ENCODE data around the gene DEK. TPM values are rescaled to one million over a fixed set of nuclear protein-coding genes. Genes with fewer than 3 reads are reported as not detected.

The DEK gene
- total and polyA plus RNA-seq, 2 of the 13 experiments (the other 11 are each of a cell fraction or from before 2014, with no cell fraction given) = 53.2 to 276 TPM

GRCh38 chr6:18265787-18266522 lies 1.6 kb upstream of the DEK start (continued):
- 0 out of 2 replicates have a peak, but pooled peaks have one; percentile 15 for TF ChIP-seq ZMYM3 (CRISPR knock-in tag; IDR thresholded peaks at IDR 0.05)
- TF ChIP-seq POLR2AphosphoS2 (IDR thresholded peaks at IDR 0.05; ENCODE audit: low read depth, low read length) = no peak
- no peak for TF ChIP-seq ZNF432 (CRISPR knock-in tag; IDR thresholded peaks at IDR 0.05; ENCODE audit: borderline replicate concordance)
- no peak for TF ChIP-seq KAT7 (CRISPR knock-in tag; IDR thresholded peaks at IDR 0.05; ENCODE audit: borderline replicate concordance)
- TF ChIP-seq, protein P1, sequence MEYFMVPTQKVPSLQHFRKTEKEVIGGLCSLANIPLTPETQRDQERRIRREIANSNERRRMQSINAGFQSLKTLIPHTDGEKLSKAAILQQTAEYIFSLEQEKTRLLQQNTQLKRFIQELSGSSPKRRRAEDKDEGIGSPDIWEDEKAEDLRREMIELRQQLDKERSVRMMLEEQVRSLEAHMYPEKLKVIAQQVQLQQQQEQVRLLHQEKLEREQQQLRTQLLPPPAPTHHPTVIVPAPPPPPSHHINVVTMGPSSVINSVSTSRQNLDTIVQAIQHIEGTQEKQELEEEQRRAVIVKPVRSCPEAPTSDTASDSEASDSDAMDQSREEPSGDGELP (IDR thresholded peaks at IDR 0.05; ENCODE audit: borderline replicate concordance, low read depth) = peak; percentile 27; the same call in 1 of the 2 replicates
- no peak for TF ChIP-seq FOXM1 (CRISPR knock-in tag; IDR thresholded peaks at IDR 0.05)
- TF ChIP-seq ZNF34 (CRISPR knock-in tag; IDR thresholded peaks at IDR 0.05; ENCODE audit: borderline replicate concordance) = no peak
- TF ChIP-seq PATZ1 (CRISPR knock-in tag; IDR thresholded peaks at IDR 0.05) = no peak
- TF ChIP-seq ZNF510 (CRISPR knock-in tag; IDR thresholded peaks at IDR 0.05; ENCODE audit: low read depth) = no peak
- no peak for TF ChIP-seq ARID3A (IDR thresholded peaks at IDR 0.05; ENCODE audit: low read depth, low read length)
- no peak for TF ChIP-seq TP53 (CRISPR knock-in tag; conservative IDR thresholded peaks at IDR 0.05)
- TF ChIP-seq ZFY (CRISPR knock-in tag; IDR thresholded peaks at IDR 0.05) = peak; percentile 49; the same call in 1 of the 2 replicates
- no peak for TF ChIP-seq ZNF766 (CRISPR knock-in tag; IDR thresholded peaks at IDR 0.05; ENCODE audit: borderline replicate concordance)
- TF ChIP-seq JUN (CRISPR knock-in tag; IDR thresholded peaks at IDR 0.05) = 0 out of 2 replicates have a peak, but pooled peaks have one; percentile 42
- no peak for TF ChIP-seq MAZ (IDR thresholded peaks at IDR 0.05; ENCODE audit: borderline replicate concordance, low read depth, low read length)
- TF ChIP-seq MAZ (CRISPR knock-in tag; IDR thresholded peaks at IDR 0.05; ENCODE audit: low read depth) = no peak
- no peak for TF ChIP-seq ZNF160 (CRISPR knock-in tag; IDR thresholded peaks at IDR 0.05)
- TF ChIP-seq FOSL2 (CRISPR knock-in tag; IDR thresholded peaks at IDR 0.05) = no peak
- peak; percentile 86 for TF ChIP-seq MAX (IDR thresholded peaks at IDR 0.05)
- TF ChIP-seq GABPA (IDR thresholded peaks at IDR 0.05; ENCODE audit: low read depth, low read length) = no peak
- no peak for TF ChIP-seq GABPA (CRISPR knock-in tag; IDR thresholded peaks at IDR 0.05; ENCODE audit: low read depth)
- TF ChIP-seq MTA1 (CRISPR knock-in tag; IDR thresholded peaks at IDR 0.05; ENCODE audit: borderline replicate concordance) = no peak
- no peak for TF ChIP-seq ZNF691 (CRISPR knock-in tag; IDR thresholded peaks at IDR 0.05; ENCODE audit: borderline replicate concordance, low read depth)
- TF ChIP-seq ZNF547 (CRISPR knock-in tag; IDR thresholded peaks at IDR 0.05) = no peak
- no peak for TF ChIP-seq EZH2 (conservative IDR thresholded peaks at IDR 0.05; ENCODE audit: low read depth, low read length)
- no peak for TF ChIP-seq ASH2L (IDR thresholded peaks at IDR 0.05; ENCODE audit: insufficient read length, low read depth, low read length)
